NCI-H2029 treated with DMSO at 0.1 percent for 48 hours (cell line): ENCODE results near the gene BBX.

ENCODE experiments used
- DNase-seq: peaks from one replicate; lab custom pipeline; 2025; lab: John Stamatoyannopoulos, UW

Gene BBX

GRCh38 chr3:107845380-107846278 is 322.9 kb downstream of the BBX start:
- DNase-seq = no peak

GRCh38 chr3:107846279-107846852 is 323.6 kb downstream of the BBX start:
- no peak for DNase-seq

- no peak for DNase-seq
Measured at GRCh38 chr3:107847791-107848190, 325.0 kb downstream of the BBX start.

- DNase-seq = no peak
Measured at GRCh38 chr3:107848351-107848915, 325.7 kb downstream of the BBX start.

- DNase-seq = no peak
Measured at GRCh38 chr3:107850681-107851080, 327.9 kb downstream of the BBX start.

- no peak for DNase-seq
Measured at GRCh38 chr3:107853821-107854220, 331.1 kb downstream of the BBX start.

- no peak for DNase-seq
Measured at GRCh38 chr3:107854733-107855132, 332.0 kb downstream of the BBX start.

GRCh38 chr3:107855710-107856109 is 332.9 kb downstream of the BBX start:
- DNase-seq = no peak

- DNase-seq = no peak
Measured at GRCh38 chr3:107857854-107858253, 335.1 kb downstream of the BBX start.

GRCh38 chr3:107858876-107859275 is 336.1 kb downstream of the BBX start:
- DNase-seq = no peak
